Measurements from ENCODE around the gene HOXA4.

The HOXA4 gene

DNA sequence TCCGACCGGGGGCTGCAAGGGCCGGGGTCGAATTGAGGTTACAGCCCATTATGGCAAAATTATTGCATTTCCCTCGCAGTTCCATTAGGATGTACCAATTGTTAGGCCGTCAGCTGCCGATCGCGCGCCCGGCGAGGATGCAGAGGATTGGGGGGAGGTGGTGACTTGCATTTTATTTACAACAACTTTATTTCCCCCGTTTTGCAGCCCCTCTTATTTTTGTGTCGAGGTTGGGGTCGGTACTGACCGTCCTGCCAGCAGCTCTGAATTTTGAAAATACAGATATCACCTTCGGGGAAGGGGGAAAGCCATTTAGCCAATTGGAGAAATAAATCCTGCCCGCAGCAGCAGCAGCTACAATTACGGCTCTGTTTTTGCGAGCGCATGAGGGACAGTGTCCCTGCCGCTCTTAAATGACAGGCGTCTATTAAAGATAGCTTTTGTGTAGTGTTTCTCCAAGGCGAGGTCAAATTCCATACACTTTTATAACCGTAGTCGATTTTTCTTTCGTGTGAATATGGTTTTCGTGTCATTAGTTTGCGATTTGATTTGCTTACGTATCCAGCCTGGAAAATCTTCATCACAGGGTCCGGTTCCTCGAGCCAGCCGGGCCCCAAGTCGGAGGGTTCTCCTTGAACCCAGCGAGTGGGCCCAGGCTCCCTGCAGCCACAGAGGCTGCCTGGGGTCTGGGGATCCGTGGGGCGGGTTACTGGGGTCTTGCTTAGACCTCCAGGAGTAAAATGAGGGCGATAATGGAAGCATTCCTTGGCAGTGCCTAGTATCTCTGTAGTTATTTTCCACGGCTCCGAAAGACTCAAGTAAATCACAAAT is 13.6 kb upstream of the HOXA4 start:
- TF ChIP-seq, protein P1, sequence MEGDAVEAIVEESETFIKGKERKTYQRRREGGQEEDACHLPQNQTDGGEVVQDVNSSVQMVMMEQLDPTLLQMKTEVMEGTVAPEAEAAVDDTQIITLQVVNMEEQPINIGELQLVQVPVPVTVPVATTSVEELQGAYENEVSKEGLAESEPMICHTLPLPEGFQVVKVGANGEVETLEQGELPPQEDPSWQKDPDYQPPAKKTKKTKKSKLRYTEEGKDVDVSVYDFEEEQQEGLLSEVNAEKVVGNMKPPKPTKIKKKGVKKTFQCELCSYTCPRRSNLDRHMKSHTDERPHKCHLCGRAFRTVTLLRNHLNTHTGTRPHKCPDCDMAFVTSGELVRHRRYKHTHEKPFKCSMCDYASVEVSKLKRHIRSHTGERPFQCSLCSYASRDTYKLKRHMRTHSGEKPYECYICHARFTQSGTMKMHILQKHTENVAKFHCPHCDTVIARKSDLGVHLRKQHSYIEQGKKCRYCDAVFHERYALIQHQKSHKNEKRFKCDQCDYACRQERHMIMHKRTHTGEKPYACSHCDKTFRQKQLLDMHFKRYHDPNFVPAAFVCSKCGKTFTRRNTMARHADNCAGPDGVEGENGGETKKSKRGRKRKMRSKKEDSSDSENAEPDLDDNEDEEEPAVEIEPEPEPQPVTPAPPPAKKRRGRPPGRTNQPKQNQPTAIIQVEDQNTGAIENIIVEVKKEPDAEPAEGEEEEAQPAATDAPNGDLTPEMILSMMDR (IDR thresholded peaks at IDR 0.05; ENCODE audit: extremely low read depth, insufficient read depth, missing control alignments): no peak
- in situ Hi-C loops (cut with MboI; ENCODE audit: low pct_unique_long_range_greater_than_20kb, low sequenced_read_pairs, unreplicated experiment): no loop called here
- no peak for DNase-seq (ENCODE audit: low spot score)

DNA sequence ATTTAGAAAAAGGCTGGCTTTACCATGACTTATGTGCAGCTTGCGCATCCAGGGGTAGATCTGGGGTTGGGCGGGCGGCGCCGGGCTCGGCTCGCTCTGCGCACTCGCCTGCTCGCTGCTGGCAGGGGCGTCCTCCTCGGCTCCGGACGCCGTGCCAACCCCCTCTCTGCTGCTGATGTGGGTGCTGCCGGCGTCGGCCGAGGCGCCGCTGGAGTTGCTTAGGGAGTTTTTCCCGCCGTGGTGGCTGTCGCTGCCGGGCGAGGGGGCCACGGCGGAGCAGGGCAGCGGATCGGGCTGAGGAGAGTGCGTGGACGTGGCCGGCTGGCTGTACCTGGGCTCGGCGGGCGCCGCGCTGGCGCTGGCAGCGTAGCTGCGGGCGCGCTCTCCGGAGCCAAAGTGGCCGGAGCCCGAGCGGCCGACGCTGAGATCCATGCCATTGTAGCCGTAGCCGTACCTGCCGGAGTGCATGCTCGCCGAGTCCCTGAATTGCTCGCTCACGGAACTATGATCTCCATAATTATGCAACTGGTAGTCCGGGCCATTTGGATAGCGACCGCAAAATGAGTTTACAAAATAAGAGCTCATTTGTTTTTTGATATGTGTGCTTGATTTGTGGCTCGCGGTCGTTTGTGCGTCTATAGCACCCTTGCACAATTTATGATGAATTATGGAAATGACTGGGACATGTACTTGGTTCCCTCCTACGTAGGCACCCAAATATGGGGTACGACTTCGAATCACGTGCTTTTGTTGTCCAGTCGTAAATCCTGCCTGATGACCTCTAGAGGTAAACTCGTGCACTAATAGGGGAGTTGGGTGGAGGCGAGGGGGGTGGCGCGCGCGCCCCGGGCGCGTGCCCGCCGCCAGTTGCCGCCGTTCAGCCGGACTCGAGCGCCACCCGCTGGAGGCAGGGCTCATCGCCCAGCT is 12.7 kb upstream of the HOXA4 start, which contains the start of gene HOXA5:
HOXA5 (minus strand) TSS at position 659 of the 927 bp plus-strand sequence; CDS start at position 585, 74 bp downstream.
- in situ Hi-C loops (cut with MboI; ENCODE audit: low pct_unique_long_range_greater_than_20kb, low sequenced_read_pairs, unreplicated experiment): no loop called here
- DNase-seq (ENCODE audit: low spot score): no peak

DNA sequence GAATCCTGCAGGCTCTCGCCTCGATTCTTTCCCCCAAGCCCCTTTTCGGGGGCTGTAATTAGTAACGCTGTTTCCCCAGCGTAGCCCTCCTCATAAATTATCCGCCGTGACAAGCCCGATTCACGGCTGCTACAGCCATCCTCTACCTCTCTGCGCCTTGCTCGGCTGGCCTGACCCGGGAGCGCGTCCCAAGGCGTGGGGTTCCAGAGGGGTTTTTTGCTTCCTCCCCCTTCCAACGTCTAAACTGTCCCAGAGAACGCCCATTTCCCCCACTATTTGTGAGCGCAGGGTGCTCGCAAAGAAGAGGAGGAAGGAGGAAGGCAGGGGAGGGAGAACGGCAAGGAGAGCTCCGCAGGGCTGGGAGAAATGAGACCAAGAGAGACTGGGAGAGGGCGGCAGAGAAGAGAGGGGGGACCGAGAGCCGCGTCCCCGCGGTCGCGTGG is 12.0 kb upstream of the HOXA4 start:
- in situ Hi-C loops (cut with MboI; ENCODE audit: low pct_unique_long_range_greater_than_20kb, low sequenced_read_pairs, unreplicated experiment): no loop called here

More for the DNA sequence above, 12.7 kb upstream of the HOXA4 start, which contains the start of gene HOXA5:
- TF ChIP-seq, protein P1 (IDR thresholded peaks at IDR 0.05; ENCODE audit: extremely low read depth, insufficient read depth, missing control alignments): peak; percentile 13

DNA sequence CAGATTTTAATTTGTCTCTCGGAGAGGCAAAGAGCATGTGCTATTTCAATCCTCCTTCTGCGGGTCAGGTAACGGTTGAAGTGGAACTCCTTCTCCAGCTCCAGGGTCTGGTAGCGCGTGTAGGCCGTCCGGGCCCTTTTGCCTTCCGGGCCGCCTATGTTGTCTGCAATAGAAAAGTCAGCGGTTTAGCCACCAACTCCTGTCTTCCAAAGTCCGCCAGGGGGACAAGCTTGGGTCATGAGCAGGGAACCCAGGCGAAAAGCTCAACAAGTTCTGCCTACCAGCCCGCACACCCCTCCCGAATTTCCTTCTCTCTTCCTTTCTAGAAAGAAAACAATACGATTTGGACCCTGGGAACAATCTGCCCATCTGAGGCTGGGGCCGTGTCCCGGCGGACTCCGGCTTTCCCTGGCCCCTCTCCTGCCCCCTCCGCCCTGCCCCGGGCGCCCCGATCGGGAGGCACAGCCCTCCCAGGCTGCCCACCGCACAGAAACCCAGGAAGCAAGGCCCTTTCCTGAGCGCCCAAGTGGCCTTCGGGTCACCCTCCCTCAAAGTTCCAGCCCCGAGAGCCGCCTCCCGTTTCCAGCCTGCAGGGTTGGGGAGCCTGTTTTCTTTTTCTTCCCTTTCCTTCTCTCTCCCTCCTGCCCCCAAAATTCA is 11.5 kb upstream of the HOXA4 start:
- TF ChIP-seq, protein P1 (IDR thresholded peaks at IDR 0.05; ENCODE audit: extremely low read depth, insufficient read depth, missing control alignments): no peak
- in situ Hi-C loops (cut with MboI; ENCODE audit: low pct_unique_long_range_greater_than_20kb, low sequenced_read_pairs, unreplicated experiment): no loop called here
- no peak for DNase-seq (ENCODE audit: low spot score)

More for the DNA sequence above, 12.0 kb upstream of the HOXA4 start:
- TF ChIP-seq, protein P1 (IDR thresholded peaks at IDR 0.05; ENCODE audit: extremely low read depth, insufficient read depth, missing control alignments): no peak
- DNase-seq (ENCODE audit: low spot score): no peak

DNA sequence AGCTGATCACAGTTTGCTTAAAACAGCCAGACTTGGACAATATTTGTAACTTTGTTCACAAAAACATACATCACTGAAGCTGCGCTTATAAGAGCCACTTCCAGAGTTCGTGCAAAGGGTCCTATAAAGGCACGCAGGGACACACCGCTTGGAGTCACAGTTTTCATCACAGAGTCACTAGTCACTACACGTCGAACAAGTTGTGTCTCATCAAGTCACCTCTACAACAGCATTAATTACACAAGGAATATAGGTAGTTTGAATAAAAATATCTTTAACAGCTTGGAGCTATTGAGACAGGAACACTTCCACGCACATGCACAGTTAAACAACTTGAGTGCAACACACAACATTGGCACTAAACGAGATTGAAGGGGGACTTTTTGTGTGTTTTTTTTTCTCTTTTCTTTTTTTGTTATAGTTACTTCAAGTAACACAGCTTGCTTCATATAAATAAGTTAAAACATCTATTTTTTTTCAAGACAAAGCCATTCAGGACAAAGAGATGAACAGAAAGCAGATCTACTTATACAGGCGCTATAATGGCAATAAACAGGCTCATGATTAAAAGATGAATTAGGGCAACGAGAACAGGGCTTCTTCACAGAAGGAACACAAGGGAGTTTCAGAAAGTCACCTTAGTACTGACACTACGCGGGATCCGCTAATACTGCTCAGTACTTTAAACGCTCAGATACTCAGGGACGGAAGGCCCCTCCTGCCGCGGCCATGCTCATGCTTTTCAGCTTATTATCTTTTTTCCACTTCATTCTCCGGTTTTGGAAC is 10.8 kb upstream of the HOXA4 start:
- TF ChIP-seq, protein P1 (IDR thresholded peaks at IDR 0.05; ENCODE audit: extremely low read depth, insufficient read depth, missing control alignments): no peak
- DNase-seq (ENCODE audit: low spot score): no peak
- in situ Hi-C loops (cut with MboI; ENCODE audit: low pct_unique_long_range_greater_than_20kb, low sequenced_read_pairs, unreplicated experiment): no loop called here
